Activated CD4-positive, alpha-beta T cell treated with anti-CD3 and anti-CD28 coated beads for 48 hours (primary cell): ENCODE results near the gene NLRP5.
"Not testable (repeated sequence)": the region's sequence is repeated elsewhere in the genome, so short reads cannot be mapped to it uniquely, and the experiment has no call there.

ENCODE experiments used
- DNase-seq: peaks from one replicate; pipeline ENCODE4 v3.0.0-alpha.2; 2020

NLRP5 gene

DNA sequence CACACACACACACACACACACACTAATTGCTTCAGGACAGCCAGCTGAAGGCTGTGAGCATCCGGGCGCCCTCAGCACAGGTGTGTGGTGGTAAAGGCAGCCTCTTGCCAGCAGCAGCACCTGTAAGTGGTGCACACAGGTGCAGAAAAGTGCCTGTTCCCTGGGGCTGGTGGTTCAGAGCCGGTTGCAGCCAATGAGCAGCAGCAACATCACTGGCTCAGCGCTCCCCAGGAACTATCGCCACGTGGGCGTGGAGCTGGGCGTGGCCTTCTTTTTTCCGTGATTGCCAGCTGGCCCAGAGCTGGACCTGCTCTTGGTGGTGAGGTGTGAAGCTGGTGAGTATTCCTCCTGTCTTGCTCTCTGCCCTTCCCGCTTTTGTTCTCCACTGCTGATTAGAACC, at the start of gene NLRP5:
Gene NLRP5 (plus strand): TSS at position 289 of the 400 bp plus-strand sequence.
- DNase-seq: no peak

DNA sequence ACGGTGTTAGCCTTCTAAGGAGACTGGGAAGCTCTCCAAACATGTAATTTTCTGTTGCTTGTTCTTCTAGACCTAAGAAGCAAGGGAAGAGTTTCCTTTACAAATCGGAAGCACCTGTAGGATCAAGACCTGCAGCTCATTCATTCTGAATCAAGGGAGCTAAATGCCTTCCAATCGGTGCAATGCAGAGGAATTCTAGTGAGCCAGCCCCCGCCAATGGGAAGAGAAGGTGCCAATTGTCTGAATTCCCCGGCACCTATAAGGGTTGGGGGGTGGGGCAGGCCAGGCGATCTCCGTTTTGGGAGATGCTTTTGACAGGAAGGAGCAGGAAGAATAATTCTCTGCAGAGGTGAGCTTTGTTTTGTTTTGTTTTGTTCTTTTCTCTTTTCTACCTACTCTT, 47.4 kb upstream of the NLRP5 start:
- DNase-seq: no peak

DNA sequence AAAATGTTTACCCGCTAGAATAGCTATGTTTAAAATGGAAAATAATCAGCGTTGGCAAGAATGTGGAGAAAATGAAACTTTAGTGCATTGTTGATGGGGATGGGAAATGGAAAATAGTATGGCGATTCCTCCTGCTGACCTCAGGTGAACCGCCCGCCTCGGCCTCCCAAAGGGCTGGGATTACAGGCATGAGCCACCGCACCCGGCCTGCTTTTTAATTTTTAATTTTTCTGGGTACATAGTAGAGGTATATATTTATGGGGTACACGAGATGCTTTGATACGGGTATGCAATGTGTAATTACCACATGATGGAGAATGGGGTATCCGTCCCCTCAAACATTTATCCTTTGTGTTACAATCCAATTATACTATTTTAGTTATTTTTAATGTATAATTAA, 46.3 kb upstream of the NLRP5 start:
- DNase-seq: no peak

DNA sequence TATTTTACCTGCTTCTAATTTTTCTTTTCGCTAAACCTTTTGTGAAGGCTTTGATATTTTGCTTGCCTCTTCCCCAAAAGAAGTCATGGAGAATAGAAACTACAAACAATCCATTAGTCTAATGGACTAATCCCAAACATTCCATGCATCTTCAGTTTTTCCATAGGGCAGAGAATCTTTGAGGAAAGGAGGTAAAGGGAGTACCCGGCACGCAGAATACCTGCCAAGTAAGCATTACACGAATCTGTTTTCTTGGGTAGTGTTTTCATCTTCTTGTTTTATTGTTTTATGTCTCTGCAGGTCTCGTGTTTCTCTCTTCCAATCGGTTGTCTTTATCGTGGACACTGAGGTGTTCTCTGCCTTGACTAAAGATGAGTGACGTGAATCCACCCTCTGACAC, 39.0 kb upstream of the NLRP5 start, which contains the start of gene NLRP8:
Gene NLRP8 (plus strand): TSS at position 301 of the 400 bp plus-strand sequence.
- DNase-seq: no peak

DNA sequence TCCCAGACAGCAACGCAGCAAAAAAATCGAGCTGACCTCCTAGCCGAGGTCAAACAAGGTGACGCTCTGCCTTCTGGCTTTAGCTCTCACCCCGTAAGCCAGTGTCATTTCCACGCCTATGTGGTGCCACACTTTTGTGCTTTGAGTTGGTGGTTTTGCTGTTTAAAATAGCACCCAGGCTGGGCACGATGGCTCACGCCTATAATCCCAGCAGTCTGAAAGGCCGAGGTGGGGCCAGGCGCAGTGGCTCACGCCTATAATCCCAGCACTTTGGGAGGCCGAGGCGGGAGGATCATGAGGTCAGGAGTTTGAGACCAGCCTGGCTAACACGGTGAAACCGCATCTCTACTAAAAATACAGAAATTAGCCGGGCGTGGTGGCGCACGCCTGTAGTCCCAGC, 36.0 kb upstream of the NLRP5 start:
- DNase-seq: not testable (repeated sequence)

DNA sequence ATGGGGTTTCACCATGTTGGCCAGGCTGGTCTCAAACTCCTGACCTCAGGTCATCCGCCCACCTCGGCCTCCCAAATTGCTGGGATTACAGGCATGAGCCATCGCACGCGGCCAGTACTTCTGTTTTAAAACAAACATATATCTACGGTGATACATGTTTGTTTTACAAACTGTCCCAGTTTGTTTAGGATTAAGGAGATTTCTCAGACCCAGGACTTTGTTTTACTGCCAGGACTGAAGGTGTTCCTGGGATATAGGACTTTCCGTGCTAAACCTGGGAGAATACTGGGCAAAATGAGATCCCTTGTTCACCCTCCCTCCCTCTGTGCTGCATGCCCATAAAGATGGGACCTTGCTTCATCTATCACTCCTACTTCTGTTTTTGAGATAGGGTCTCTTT, 30.1 kb upstream of the NLRP5 start:
- no peak for DNase-seq

DNA sequence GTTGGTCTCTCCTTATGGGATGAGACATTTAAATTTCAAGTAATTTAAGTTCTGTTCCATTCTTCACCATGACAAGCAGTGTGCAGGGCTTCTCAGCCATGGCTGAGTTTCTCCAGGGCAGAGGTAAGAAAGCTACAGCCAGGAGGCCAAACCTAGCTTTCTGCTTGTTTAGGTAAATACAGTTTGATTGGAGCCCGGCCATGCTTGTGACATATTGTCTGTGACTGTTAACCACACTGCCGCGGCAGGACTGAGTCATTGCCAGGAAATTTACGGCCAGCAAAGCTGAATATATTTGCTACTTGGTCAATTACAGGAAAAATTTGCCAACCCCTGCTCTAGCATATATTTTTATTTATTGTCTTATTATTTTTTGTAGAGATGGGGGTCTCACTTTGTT, 28.2 kb upstream of the NLRP5 start:
- DNase-seq: no peak

DNA sequence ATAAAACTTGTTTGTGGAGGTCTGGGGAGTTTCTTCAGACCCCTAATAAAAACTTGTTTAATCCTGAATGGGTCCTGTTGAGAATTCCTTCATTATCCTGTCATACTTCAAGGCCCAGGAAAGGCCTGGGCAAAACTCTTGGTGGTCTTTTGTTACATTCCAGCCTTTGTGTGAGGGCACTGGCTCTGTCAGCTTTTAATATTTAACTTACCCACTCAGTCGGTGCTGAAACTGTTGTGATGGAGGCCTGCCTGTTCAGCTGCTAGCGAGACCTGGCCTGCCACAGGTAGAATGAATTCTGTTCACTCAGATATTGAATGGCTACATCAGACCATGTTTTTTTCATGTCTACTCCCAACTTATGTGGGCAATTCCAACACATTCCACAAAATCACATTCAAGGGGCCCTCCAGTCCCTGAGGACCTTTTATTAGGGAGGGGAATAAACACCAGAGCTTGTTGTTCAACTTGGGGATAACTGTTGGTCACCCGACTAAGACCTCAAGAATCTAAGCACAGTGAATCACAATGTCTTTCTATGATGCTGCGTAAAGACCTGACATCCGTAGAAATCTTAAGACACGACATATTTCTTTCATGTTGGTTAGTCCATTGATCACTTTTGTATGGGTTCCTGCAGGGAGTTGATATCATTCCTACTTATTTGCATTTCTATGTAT, 26.4 kb upstream of the NLRP5 start:
- DNase-seq: no peak

DNA sequence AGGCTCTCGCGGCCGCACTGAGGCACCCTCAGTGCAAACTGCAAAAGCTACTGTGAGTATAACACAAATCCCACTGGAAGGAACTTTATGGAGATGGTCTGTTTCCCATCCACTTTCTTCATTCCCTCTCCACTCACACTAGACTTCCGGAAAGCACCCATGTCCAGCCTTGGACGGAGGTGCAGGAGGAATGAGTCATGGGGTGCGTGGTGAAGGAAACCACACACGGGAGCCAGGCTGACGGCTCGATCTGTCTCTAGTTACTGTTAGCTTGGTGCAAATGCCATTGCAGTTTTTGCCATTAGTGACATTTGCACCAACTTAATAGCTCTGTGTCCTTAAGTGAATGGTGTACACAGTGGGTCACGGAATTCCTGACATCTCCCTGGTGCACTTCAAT, 24.4 kb upstream of the NLRP5 start:
- DNase-seq: no peak

DNA sequence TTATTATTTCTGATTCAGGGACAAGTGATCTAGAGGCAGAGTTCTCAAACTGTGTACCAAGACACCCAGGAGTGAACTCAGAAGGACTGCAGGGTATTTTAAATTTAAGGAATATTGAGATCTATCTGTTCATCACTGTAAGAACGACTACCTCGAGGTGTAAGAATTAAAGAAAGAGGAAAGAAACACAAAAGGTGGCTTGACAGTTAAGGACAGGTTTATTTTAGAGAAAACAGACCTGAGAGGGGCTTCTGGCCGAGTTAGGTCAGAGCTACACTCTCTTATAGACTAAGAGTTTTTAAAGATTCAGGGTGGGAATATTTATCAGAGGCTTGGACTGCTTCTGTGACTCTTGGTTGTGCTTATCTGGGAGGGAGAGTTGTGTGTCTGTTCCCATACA, 12.6 kb upstream of the NLRP5 start:
- DNase-seq: no peak

DNA sequence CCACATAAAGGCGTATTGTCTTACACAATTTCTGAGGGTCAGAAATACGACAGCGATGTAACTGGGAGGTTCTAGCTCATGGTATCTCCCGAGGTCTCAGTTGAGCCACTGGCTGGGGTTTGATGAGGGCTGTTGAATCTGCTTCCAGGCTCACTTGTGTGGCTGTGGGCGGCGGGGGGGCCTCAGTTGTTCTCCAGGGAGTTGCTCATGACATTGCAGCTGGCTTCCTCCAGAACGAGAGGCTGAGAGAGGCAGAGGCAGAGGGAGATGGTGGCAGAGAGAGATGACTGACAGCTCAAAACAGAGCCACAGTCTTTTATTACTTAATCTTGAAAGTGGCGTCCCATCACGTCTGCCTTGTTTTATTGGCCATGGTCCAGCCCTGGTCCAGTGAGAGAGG, 6.2 kb upstream of the NLRP5 start:
- DNase-seq: no peak

DNA sequence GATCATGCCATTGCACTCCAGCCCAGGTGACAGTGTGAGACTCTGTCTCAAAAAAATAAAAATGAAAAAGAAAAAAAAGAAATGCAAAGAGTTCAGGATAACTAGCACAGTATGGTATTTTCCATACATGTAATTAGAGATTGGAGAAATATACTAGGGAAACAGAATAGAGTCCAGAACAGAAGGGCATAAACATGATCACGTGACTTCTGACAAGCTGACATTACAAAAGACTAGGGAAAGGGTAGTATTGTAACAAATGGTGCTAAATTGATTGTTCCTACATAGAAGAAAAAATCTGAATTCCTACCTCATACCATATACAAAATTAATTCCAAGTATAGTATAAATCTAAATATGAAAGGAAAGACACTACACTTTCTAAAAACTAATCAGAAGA, 1.3 kb upstream of the NLRP5 start:
- no peak for DNase-seq

DNA sequence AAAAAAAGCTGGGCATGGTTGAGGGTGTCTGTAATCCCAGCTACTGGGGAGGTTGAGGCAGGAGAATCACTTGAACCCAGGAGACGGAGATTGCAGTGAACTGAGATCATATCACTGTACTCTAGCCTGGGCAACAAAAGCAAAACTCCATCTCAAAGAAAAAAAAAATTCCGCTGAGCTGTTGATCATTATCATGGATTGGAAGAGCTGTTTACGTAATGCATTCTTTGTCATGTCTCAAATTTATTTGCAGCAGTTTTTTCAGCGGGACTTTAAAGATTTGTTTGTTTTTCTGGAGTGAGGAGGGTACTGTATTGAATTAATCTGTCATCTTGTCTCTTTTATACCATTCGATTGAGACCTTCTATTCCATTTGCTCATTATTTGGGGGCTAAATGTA, 4.3 kb downstream of the NLRP5 start:
- no peak for DNase-seq

DNA sequence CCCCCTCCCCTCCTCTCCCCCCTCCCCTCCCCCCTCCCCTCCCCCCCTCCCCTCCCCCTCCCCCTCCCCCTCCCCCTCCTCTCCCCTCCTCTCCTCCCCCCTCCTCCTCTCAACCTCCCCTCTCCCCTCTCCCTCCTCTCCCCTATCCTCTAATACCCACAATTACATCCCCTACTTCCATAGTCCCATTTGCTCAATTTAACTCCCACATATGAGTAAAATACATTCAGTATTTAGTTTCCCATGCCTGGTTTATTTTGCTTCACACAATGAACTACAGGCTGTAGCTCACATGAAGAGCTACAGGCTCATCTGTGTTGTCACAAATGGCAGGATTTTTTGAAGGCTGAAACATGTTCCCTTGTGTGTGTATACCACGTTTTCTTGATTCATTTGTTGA, 6.9 kb downstream of the NLRP5 start:
- DNase-seq: no peak

DNA sequence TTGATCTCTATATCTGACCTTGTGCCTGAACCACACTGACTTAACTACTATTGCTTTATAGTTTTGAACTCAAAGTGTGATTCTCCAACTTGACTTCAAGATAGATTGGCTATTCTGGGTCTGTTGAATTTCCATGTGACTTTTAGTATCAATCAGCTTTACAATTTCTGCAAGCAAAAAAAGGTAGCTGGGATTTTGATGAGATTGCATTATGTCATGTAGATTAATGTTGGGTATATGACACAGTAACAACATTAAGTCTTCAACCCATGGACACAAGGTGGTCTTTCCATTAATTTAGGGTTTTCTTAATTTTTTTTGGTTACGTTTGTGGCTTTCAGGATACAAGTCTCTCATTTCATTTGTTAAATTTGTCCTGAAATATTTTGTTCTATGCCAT, 28.2 kb downstream of the NLRP5 start:
- DNase-seq: no peak

DNA sequence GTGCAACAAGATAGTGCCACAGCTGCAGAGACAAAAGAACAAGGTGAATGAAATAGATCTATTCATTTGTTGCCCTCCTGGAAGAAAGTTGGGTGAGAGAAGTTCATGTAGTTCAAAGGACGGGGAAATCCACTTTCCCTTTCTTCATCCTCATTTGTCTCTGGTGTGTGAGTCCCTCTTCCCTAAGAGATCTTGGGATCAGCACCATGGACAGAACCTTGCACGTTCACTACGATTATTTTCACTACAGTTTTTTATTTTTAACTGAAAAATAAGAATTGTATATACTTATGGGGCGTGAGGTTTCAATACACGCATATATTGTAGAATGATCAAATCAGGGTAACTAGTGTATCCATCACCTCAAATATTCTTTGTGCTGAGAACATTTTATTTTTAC, 29.2 kb downstream of the NLRP5 start:
- DNase-seq: no peak

DNA sequence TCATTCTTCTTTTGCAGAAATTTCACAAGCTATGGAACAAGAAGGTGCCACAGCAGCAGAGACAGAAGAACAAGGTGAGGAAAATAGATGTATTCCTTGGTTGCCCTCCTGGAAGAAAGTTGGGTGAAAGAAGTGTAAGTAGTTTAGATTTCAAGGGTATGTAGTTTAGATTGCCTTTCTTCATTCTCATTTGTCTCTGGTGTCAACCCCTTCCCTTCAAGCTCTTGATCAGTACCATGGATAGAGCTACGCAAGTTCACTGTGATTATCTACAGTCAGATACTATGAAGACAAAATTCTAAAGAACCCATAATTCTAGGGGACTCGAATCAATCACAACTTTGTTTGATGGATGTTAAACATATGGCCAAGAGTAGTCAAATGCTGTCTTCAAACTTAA, 32.8 kb downstream of the NLRP5 start:
- DNase-seq: not testable (repeated sequence)

DNA sequence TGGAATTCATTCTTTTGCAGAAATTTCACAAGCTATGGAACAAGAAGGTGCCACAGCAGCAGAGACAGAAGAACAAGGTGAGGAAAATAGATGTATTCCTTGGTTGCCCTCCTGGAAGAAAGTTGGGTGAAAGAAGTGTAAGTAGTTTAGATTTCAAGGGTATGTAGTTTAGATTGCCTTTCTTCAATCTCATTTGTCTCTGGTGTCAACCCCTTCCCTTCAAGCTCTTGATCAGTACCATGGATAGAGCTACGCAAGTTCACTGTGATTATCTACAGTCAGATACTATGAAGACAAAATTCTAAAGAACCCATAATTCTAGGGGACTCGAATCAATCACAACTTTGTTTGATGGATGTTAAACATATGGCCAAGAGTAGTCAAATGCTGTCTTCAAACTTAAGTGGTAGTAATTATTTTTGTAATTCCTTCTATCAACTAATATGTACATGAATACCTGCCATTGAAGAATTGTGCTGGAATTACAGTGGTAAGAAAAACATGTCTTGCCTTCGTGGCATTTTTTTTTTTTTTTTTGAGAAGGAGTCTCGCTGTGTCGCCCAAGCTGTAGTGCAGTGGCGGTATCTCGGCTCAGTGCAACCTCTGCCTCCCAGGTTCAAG, 33.9 kb downstream of the NLRP5 start:
- DNase-seq: not testable (repeated sequence)

DNA sequence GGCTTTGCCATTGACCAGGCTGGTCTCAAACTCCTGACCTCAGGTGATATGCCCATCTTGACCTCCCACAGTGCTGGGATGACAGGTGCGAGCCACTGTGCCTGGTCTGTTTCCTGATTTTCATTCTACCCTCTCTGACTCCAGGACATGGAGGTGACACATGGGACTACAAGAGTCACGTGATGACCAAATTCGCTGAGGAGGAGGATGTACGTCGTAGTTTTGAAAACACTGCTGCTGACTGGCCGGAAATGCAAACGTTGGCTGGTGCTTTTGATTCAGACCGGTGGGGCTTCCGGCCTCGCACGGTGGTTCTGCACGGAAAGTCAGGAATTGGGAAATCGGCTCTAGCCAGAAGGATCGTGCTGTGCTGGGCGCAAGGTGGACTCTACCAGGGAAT, 40.2 kb downstream of the NLRP5 start:
- DNase-seq: no peak

DNA sequence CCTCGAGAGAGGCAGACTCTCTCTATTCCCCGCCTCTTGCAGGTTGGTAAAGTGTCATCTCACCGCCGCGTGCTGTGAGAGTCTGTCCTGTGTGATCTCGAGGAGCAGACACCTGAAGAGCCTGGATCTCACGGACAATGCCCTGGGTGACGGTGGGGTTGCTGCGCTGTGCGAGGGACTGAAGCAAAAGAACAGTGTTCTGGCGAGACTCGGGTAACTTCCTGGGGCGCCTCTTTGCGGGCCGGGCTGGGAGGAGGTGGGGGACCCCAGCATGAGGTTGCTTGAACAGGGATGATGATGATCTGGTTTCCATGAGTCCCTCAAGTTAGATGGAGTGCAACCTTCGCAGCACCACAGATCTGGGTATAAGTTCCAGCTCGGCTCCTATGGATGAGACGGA, 67.0 kb downstream of the NLRP5 start:
- no peak for DNase-seq

DNA sequence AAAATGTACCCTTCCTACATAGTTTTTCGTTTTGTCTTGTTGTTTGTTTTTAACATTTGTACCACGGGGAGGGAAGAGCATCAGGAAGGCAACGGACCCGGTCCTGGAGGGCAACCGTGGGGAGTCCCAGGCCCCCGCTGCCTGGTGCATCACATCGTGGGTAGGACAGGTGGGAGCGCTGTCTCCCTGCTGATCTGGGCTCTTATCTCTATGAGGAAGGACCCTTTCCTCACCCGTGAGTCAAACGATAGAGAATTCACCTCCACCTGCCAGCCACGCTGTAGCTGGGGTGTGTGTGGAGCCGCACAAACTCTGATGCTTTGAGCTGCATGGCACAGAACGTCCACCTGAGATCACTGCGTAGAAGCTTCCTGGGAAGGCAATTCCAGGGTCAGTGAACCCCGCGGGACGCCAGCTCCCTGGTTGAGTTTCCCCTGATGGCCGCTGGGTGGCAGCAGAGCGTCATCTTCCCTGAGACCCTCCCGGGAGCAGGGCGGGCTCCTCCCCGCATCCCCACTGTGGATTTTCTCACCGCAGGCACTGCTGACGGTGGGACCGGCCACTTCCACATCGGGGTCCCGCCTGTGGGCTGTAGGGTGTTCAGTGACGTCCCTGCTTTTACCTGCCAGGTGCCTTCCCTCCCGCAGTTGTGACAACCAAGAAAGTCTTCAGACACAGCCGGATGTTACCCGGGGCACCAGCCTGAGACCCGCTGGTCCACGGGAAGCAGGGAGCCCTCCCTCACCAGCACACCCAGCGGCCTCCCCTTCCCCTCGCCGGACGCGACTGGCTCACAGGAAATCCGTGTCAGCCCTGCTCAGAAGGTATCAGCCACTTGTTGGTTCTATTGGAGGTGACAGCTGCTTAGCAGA, 79.8 kb downstream of the NLRP5 start:
- DNase-seq: peak; percentile 75

DNA sequence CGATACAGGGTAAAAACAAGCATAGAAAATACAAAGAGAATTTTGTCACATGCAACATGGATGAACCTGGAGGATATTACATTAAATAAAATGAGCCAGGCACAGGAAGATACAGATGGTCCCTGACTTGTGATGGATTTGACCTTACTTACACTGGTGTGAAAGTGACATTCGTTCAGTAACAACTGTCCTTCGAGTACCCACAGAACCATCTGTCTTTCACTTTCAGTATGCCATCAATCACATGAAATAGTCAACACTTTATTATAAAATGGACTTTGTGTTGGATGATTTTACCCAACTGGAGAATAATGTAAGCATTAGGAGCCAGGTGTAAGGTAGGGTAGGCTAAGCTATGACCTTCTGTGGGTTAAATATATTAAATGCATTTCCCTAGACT, 83.1 kb downstream of the NLRP5 start:
- DNase-seq: no peak

DNA sequence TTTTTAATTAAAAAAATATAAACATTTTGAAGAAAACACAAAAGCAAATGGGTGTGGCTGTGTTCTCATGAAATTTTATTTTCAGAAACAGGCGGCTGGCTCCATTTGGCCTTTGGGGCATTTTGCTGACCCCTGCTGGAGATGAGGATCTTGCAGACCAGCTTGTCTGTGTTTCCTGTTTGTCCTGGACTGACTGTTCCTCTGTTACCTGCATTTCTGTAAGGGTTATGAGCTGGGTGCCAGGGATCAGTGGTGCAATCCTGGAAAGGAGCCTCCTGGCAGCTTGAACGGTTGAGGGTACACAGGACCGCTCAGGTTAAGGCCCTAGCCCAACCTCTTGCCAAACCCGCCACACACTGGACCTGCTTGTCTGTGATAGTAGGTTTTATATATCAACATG, 84.6 kb downstream of the NLRP5 start:
- DNase-seq: no peak

DNA sequence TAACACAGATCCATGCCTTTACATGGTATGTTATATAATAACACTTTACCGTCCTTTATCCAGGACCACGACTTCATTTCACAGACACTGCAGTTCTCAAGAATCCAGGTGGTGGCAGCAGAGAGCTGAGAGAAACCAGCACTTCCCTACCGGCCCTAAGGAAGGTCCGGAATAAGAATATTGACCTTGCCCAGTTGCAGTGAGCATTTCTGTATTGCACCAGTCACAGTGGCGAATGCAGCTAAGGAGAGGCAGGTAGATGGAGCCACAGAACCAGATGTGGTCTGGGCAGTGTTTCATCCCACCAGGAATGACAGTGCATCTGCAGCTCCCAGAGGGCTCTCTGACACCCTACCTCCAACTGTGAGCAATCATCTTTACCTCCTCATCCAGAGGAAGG, 89.9 kb downstream of the NLRP5 start:
- DNase-seq: peak; percentile 59
